Neutrophil (primary cell): Measurements from ENCODE around the gene HIPK2.

Source experiments
- H3K27ac ChIP-seq: fragments of 200-600 bp; sonication (generic); 2 replicates; pipeline ENCODE4 v1.5.1; 2016; ENCODE audit warnings: mild to moderate bottlenecking, moderate library complexity
- H3K27me3 ChIP-seq: fragments of 200-600 bp; sonication (generic); 2 replicates; pipeline ENCODE4 v1.6.0; 2016; ENCODE audit warnings: mild to moderate bottlenecking
- H3K36me3 ChIP-seq: fragments of 200-600 bp; sonication (generic); 2 replicates; pipeline ENCODE4 v1.5.1; 2017
- H3K4me1 ChIP-seq, 2 experiments: fragments of 200-600 bp in 1 of 2; sonication (generic) in 1 of 2; 1 replicate in 1 of 2; 2 replicates in 1 of 2; pipeline versions ENCODE4 v1.5.1 to v1.6.1; 2013 to 2016; ENCODE audit warnings: low read depth in 1 of 2, low read length in 1 of 2, mild to moderate bottlenecking in 1 of 2, moderate library complexity in 1 of 2; ENCODE audit not compliant: control insufficient read depth in 1 of 2, insufficient read depth in 1 of 2
- H3K4me3 ChIP-seq, 2 experiments: fragments of 200-600 bp in 1 of 2; sonication (generic) in 1 of 2; 1 replicate in 1 of 2; 2 replicates in 1 of 2; pipeline ENCODE4 v1.5.1; 2013 to 2016; ENCODE audit warnings: low read depth in 1 of 2, low read length in 1 of 2, mild to moderate bottlenecking in 1 of 2, moderate library complexity in 1 of 2
- H3K9me3 ChIP-seq: fragments of 200-600 bp; sonication (generic); 2 replicates; pipeline ENCODE4 v1.5.1; 2016
- CTCF ChIP-seq: fragments of 200-600 bp; sonication (generic); IDR thresholded peaks from 2 replicates; pipeline ENCODE4 v1.5.1; 2016; ENCODE audit warnings: antibody characterized with exemption

Gene HIPK2

GRCh38 chr7:139714163-139714901, 63.5 kb downstream of the HIPK2 start:
- TF ChIP-seq CTCF = no peak
- Histone ChIP-seq H3K4me1 (peaks cover 57 to 62% of the 10 kb centered on the region in 2 experiments), H3K27ac (peak overlapping the region; percentile 60), H3K27me3 (no peaks in the 10 kb centered on the region), H3K9me3 (no peaks in the 10 kb centered on the region), H3K4me3 (no peak overlapping the region), H3K36me3 (peaks cover 35% of the 10 kb centered on the region)

- Histone ChIP-seq H3K9me3 (no peaks in the 10 kb centered on the region), H3K27ac (peak overlapping the region; percentile 60)
These were observed 64.2 kb downstream of the HIPK2 start for GRCh38 chr7:139713526-139714162.

GRCh38 chr7:139713061-139713460, 64.7 kb downstream of the HIPK2 start:
- no peaks in the 10 kb centered on the region for H3K27me3 ChIP-seq
- no peak overlapping the region for H3K4me3 ChIP-seq
- TF ChIP-seq CTCF = no peak
- H3K27ac ChIP-seq = peak overlapping the region; percentile 26
- H3K36me3 ChIP-seq = peaks cover 41% of the 10 kb centered on the region
- no peaks in the 10 kb centered on the region for H3K9me3 ChIP-seq
- H3K4me1 ChIP-seq = peaks cover 45 to 50% of the 10 kb centered on the region in 2 experiments

More at GRCh38 chr7:139713526-139714162, 64.2 kb downstream of the HIPK2 start:
- Histone ChIP-seq H3K4me3 (no peak overlapping the region), H3K36me3 (peaks cover 35% of the 10 kb centered on the region), H3K27me3 (no peaks in the 10 kb centered on the region), H3K4me1 (peaks cover 51 to 55% of the 10 kb centered on the region in 2 experiments)
- no peak for TF ChIP-seq CTCF

- Histone ChIP-seq H3K27me3 (no peaks in the 10 kb centered on the region), H3K9me3 (no peaks in the 10 kb centered on the region), H3K4me3 (no peak overlapping the region), H3K27ac (peak overlapping the region; percentile 26), H3K36me3 (peaks cover 50% of the 10 kb centered on the region), H3K4me1 (peaks cover 36 to 41% of the 10 kb centered on the region in 2 experiments)
- no peak for TF ChIP-seq CTCF
These were observed 65.6 kb downstream of the HIPK2 start for GRCh38 chr7:139711991-139712743.

GRCh38 chr7:139710036-139710435, 67.8 kb downstream of the HIPK2 start:
- Histone ChIP-seq H3K27ac (peak overlapping the region; percentile 29), H3K9me3 (no peaks in the 10 kb centered on the region), H3K4me1 (peaks cover 22 to 27% of the 10 kb centered on the region in 2 experiments), H3K4me3 (no peak overlapping the region), H3K27me3 (no peaks in the 10 kb centered on the region), H3K36me3 (peaks cover 49% of the 10 kb centered on the region)
- no peak for TF ChIP-seq CTCF
